ENCODE measurements around the gene PPIE.
"Not testable (repeated sequence)": the region's sequence is repeated elsewhere in the genome, so short reads cannot be mapped to it uniquely, and the experiment has no call there.

The PPIE gene

GRCh38 chr1:39775141-39775540 lies 36.5 kb downstream of the PPIE start:
- H4K8ac ChIP-seq (ENCODE audit: low read depth, low read length); H3K9ac ChIP-seq (ENCODE audit: low read length); H3K56ac ChIP-seq (ENCODE audit: low read length); H3K79me2 ChIP-seq (ENCODE audit: control insufficient read depth, insufficient read depth, low read length); H3K27ac ChIP-seq (ENCODE audit: low read depth, low read length); H3K36me3 ChIP-seq (ENCODE audit: control insufficient read depth, insufficient read depth, low read length); H2AK5ac ChIP-seq (ENCODE audit: low read length); H2BK120ac ChIP-seq (ENCODE audit: low read depth, low read length); H3K4me3 ChIP-seq (ENCODE audit: low read length); DNase-seq; H3K4ac ChIP-seq (ENCODE audit: low read depth, low read length); H3K4me1 ChIP-seq (ENCODE audit: control insufficient read depth, low read depth, low read length); H2BK15ac ChIP-seq (replicated peaks; ENCODE audit: low read depth); H3K23ac ChIP-seq (ENCODE audit: low read length); H3K18ac ChIP-seq (ENCODE audit: low read length); H3K27me3 ChIP-seq (ENCODE audit: insufficient read depth, low read length, poor library complexity); H4K5ac ChIP-seq (ENCODE audit: low read length); H2BK5ac ChIP-seq (ENCODE audit: low read length); H3K4me2 ChIP-seq (ENCODE audit: low read length); H3K79me1 ChIP-seq (ENCODE audit: low read length): not testable (repeated sequence)
- no CpG with 5 or more reads among the region's 11 CpGs for WGBS (ENCODE audit: extremely low coverage, insufficient coverage, low lambda C conversion rate)

DNA sequence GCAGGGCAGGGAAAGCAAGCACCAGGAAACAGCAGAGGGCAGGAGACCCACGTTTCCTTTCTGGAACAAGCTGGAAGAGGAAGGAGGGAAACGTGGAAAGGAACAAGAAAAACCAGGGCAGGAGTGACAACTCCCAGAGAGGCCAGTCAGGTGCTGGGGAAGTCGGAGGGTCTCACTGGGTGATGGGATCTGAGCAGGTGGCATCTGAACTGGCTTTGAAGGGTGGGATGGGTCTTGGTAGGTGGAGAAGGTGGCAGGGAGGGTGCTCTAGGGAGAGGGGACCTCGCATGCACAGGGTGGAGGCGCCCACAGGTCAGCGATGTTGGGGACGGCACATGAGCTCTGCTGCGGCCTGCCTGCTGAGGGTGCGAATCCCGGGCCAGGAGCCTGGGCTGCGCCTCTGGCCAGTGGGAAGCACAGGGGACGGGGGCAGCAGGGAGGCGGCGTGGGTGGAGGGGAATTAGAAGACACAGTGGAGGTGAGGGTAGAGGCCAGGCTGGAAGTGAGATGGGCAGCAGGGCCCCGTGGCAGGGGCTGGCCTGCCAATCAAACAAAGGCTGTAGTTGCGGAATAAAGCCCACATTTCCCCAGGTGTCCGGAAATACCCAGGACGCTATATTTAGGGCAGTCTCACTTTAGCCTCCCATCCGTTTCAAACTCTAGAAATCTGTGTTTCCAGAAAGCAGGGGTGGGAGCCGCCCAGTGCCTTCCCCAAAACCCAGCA lies 37.2 kb downstream of the PPIE start:
- not testable (repeated sequence) for H3K9ac ChIP-seq (ENCODE audit: low read length); H2BK5ac ChIP-seq (ENCODE audit: low read length); DNase-seq; H3K36me3 ChIP-seq (ENCODE audit: control insufficient read depth, insufficient read depth, low read length); H3K18ac ChIP-seq (ENCODE audit: low read length); H3K4me3 ChIP-seq (ENCODE audit: low read length); H3K4ac ChIP-seq (ENCODE audit: low read depth, low read length); H3K23ac ChIP-seq (ENCODE audit: low read length); H3K27ac ChIP-seq (ENCODE audit: low read depth, low read length); H3K4me2 ChIP-seq (ENCODE audit: low read length); H4K8ac ChIP-seq (ENCODE audit: low read depth, low read length); H3K79me1 ChIP-seq (ENCODE audit: low read length); H3K27me3 ChIP-seq (ENCODE audit: insufficient read depth, low read length, poor library complexity); H3K4me1 ChIP-seq (ENCODE audit: control insufficient read depth, low read depth, low read length); H3K79me2 ChIP-seq (ENCODE audit: control insufficient read depth, insufficient read depth, low read length); H2BK120ac ChIP-seq (ENCODE audit: low read depth, low read length); H2AK5ac ChIP-seq (ENCODE audit: low read length); H2BK15ac ChIP-seq (replicated peaks; ENCODE audit: low read depth); H4K5ac ChIP-seq (ENCODE audit: low read length); H3K56ac ChIP-seq (ENCODE audit: low read length)
- WGBS (ENCODE audit: extremely low coverage, insufficient coverage, low lambda C conversion rate) = no CpG with 5 or more reads among the region's 20 CpGs

DNA sequence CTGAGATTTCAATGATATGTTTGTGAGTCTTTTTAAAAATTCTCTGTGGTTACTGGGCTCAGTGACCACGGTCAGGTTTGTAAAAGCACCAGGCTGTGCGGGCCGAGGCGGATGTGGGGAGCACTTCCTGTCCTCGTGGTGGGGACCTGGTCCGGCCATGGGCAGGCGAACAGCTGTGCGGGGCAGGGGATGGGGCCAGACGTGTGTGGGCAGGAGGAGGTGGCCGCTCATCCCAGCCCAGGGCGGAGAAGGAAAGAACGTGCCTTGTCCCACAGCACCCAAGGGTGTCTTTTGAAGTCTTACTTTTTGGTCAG lies 37.7 kb downstream of the PPIE start:
- Histone ChIP-seq H3K4ac (ENCODE audit: low read depth, low read length) (no peak overlapping the region), H3K4me1 (ENCODE audit: control insufficient read depth, low read depth, low read length) (no peaks in the 10 kb centered on the region), H2BK15ac (replicated peaks; ENCODE audit: low read depth) (no peak overlapping the region), H3K9ac (ENCODE audit: low read length) (no peak overlapping the region), H4K8ac (ENCODE audit: low read depth, low read length) (no peak overlapping the region), H3K36me3 (ENCODE audit: control insufficient read depth, insufficient read depth, low read length) (no peaks in the 10 kb centered on the region), H2AK5ac (ENCODE audit: low read length) (no peak overlapping the region), H4K5ac (ENCODE audit: low read length) (no peak overlapping the region), H3K27ac (ENCODE audit: low read depth, low read length) (no peak overlapping the region), H3K4me3 (ENCODE audit: low read length) (no peak overlapping the region), H3K23ac (ENCODE audit: low read length) (no peak overlapping the region), H3K27me3 (ENCODE audit: insufficient read depth, low read length, poor library complexity) (no peaks in the 10 kb centered on the region), H2BK5ac (ENCODE audit: low read length) (no peak overlapping the region), H3K4me2 (ENCODE audit: low read length) (no peak overlapping the region), H3K56ac (ENCODE audit: low read length) (no peak overlapping the region), H3K18ac (ENCODE audit: low read length) (no peak overlapping the region), H2BK120ac (ENCODE audit: low read depth, low read length) (no peak overlapping the region), H3K79me2 (ENCODE audit: control insufficient read depth, insufficient read depth, low read length) (no peaks in the 10 kb centered on the region), H3K79me1 (ENCODE audit: low read length) (no peaks in the 10 kb centered on the region)
- WGBS (ENCODE audit: extremely low coverage, insufficient coverage, low lambda C conversion rate) = no CpG with 5 or more reads among the region's 12 CpGs
- DNase-seq = no peak

GRCh38 chr1:39776886-39777285 lies 38.2 kb downstream of the PPIE start:
- Histone ChIP-seq H2BK120ac (ENCODE audit: low read depth, low read length) (no peak overlapping the region), H3K4me1 (ENCODE audit: control insufficient read depth, low read depth, low read length) (no peaks in the 10 kb centered on the region), H3K18ac (ENCODE audit: low read length) (no peak overlapping the region), H3K4ac (ENCODE audit: low read depth, low read length) (no peak overlapping the region), H3K27ac (ENCODE audit: low read depth, low read length) (no peak overlapping the region), H3K79me2 (ENCODE audit: control insufficient read depth, insufficient read depth, low read length) (no peaks in the 10 kb centered on the region), H3K9ac (ENCODE audit: low read length) (no peak overlapping the region), H3K56ac (ENCODE audit: low read length) (no peak overlapping the region), H3K23ac (ENCODE audit: low read length) (no peak overlapping the region), H3K27me3 (ENCODE audit: insufficient read depth, low read length, poor library complexity) (no peaks in the 10 kb centered on the region), H2AK5ac (ENCODE audit: low read length) (no peak overlapping the region), H3K4me3 (ENCODE audit: low read length) (no peak overlapping the region), H2BK15ac (replicated peaks; ENCODE audit: low read depth) (no peak overlapping the region), H3K4me2 (ENCODE audit: low read length) (no peak overlapping the region), H2BK5ac (ENCODE audit: low read length) (no peak overlapping the region), H4K8ac (ENCODE audit: low read depth, low read length) (no peak overlapping the region), H3K36me3 (ENCODE audit: control insufficient read depth, insufficient read depth, low read length) (no peaks in the 10 kb centered on the region), H3K79me1 (ENCODE audit: low read length) (no peaks in the 10 kb centered on the region), H4K5ac (ENCODE audit: low read length) (no peak overlapping the region)
- WGBS (ENCODE audit: extremely low coverage, insufficient coverage, low lambda C conversion rate) = no CpG with 5 or more reads among the region's 4 CpGs
- DNase-seq = no peak

DNA sequence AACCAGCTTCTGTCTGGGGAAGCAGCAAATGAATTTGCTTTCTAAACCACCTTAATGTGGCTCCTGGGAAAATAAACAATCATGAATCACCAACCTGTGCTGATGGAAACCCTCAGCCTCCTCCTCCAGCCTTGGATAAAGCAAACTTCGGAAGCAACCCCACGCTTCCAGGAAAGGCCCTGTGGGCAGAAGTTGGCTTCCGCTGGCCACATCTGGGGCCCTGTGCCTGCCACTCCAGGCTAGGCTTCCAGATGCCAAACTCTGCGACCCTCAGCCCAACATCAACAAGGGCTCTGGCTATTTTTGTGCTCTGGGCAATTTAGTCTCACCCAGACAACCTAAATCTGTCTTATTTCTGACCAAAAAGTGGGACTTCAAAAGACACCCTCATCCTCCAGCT lies 38.6 kb downstream of the PPIE start:
- no peak overlapping the region for H3K18ac ChIP-seq (ENCODE audit: low read length)
- H3K4me1 ChIP-seq (ENCODE audit: control insufficient read depth, low read depth, low read length) = no peaks in the 10 kb centered on the region
- no peaks in the 10 kb centered on the region for H3K36me3 ChIP-seq (ENCODE audit: control insufficient read depth, insufficient read depth, low read length)
- H3K27me3 ChIP-seq (ENCODE audit: insufficient read depth, low read length, poor library complexity) = no peaks in the 10 kb centered on the region
- no peak overlapping the region for H3K27ac ChIP-seq (ENCODE audit: low read depth, low read length)
- no peaks in the 10 kb centered on the region for H3K79me1 ChIP-seq (ENCODE audit: low read length)
- H3K79me2 ChIP-seq (ENCODE audit: control insufficient read depth, insufficient read depth, low read length) = no peaks in the 10 kb centered on the region
- H3K9ac ChIP-seq (ENCODE audit: low read length) = no peak overlapping the region
- no peak overlapping the region for H2BK15ac ChIP-seq (replicated peaks; ENCODE audit: low read depth)
- H2BK5ac ChIP-seq (ENCODE audit: low read length) = no peak overlapping the region
- no peak overlapping the region for H2AK5ac ChIP-seq (ENCODE audit: low read length)
- no peak for DNase-seq
- no peak overlapping the region for H4K8ac ChIP-seq (ENCODE audit: low read depth, low read length)
- no peak overlapping the region for H3K4me2 ChIP-seq (ENCODE audit: low read length)
- H4K5ac ChIP-seq (ENCODE audit: low read length) = no peak overlapping the region
- H3K4me3 ChIP-seq (ENCODE audit: low read length) = no peak overlapping the region
- no peak overlapping the region for H3K4ac ChIP-seq (ENCODE audit: low read depth, low read length)
- H3K56ac ChIP-seq (ENCODE audit: low read length) = no peak overlapping the region
- no CpG with 5 or more reads among the region's 4 CpGs for WGBS (ENCODE audit: extremely low coverage, insufficient coverage, low lambda C conversion rate)
- no peak overlapping the region for H2BK120ac ChIP-seq (ENCODE audit: low read depth, low read length)
- no peak overlapping the region for H3K23ac ChIP-seq (ENCODE audit: low read length)

DNA sequence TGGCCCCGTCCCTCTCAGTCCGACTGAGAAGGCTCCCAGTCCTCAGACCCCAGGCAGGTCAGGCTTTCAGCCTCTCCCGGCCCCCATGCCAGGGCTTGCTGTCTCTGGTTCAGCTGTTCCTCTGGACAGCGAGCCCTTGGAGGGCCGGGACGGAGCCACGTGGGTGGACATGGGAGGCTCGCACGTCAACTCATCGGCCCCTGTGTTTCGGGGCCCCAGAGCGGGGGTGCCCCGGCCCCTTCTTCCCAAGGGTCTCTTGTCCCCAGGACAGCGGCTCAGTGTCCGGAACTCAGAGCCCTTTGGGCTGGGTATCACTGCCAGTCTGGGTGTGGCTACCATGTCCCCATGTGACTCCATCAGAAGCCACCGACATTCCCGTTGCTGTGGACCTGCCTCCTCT lies 39.2 kb downstream of the PPIE start:
- H3K4me1 ChIP-seq (ENCODE audit: control insufficient read depth, low read depth, low read length); H3K27ac ChIP-seq (ENCODE audit: low read depth, low read length): not testable (repeated sequence)

More for the DNA sequence above, 39.2 kb downstream of the PPIE start:
- not testable (repeated sequence) for H3K56ac ChIP-seq (ENCODE audit: low read length); H2BK120ac ChIP-seq (ENCODE audit: low read depth, low read length); H2BK15ac ChIP-seq (replicated peaks; ENCODE audit: low read depth); H3K27me3 ChIP-seq (ENCODE audit: insufficient read depth, low read length, poor library complexity); H3K79me2 ChIP-seq (ENCODE audit: control insufficient read depth, insufficient read depth, low read length); H3K36me3 ChIP-seq (ENCODE audit: control insufficient read depth, insufficient read depth, low read length); H3K18ac ChIP-seq (ENCODE audit: low read length); H3K4ac ChIP-seq (ENCODE audit: low read depth, low read length); H3K4me2 ChIP-seq (ENCODE audit: low read length); H3K9ac ChIP-seq (ENCODE audit: low read length); H3K23ac ChIP-seq (ENCODE audit: low read length); DNase-seq; H3K79me1 ChIP-seq (ENCODE audit: low read length); H2BK5ac ChIP-seq (ENCODE audit: low read length); H3K4me3 ChIP-seq (ENCODE audit: low read length); H2AK5ac ChIP-seq (ENCODE audit: low read length); H4K8ac ChIP-seq (ENCODE audit: low read depth, low read length); H4K5ac ChIP-seq (ENCODE audit: low read length)
- no CpG with 5 or more reads among the region's 17 CpGs for WGBS (ENCODE audit: extremely low coverage, insufficient coverage, low lambda C conversion rate)
